Measurements from ENCODE around the gene NPIPB8.
"Not testable (repeated sequence)": the region's sequence is repeated elsewhere in the genome, so short reads cannot be mapped to it uniquely, and the experiment has no call there.

Gene NPIPB8

DNA sequence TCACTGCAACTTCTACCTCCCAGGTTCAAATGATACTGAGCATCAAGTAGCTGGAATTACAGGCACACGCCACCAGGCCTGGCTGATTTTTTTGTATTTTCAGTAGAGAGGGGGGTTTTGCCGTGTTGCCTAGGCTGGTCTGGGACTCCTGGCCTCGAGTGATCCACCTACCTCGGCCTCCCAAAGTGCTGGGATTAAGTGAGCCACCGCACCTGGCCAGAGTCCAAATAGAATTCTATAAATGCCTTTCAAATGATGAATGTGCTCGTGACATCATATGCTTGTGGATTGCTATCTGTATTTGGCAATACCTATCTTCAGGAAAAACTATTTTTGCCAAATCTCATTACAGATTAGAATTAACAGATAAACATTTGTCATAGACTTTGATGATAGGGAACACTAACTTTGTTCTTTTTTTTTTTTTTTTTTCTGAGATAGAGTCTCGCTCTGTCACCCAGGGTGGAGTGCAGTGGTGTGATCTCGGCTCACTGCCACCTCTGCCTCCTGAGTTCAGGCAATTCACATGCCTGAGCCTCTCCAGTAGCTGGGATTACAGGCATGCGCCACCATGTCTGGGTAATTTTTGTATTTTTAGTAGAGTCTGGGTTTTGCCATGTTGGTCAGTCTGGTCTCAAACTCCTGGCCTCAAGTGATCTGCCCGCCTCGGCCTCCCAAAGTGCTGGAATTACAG is 55.5 kb downstream of the NPIPB8 start:
- not testable (repeated sequence) for DNase-seq (ENCODE audit: insufficient read length, low spot score); FAIRE-seq

DNA sequence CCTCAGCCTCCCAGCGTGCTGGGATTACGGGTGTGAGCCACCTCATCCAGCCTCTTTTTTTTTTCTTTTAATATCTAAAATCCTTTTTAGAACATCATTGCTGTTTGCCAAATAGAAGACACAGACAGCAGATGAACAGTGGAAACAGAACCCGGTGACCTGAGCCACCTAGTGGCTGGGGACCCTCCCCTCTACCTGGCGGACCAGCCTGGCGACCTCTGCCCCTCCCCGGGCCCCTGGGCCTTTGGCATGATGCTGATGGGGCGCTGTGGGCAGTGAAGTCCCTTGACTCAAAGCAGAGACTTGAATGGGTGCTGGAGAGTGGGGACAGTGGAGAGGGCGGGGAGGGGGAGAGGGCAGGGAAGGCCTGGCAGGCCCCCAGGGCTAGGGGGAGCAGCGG is 61.9 kb downstream of the NPIPB8 start:
- DNase-seq (ENCODE audit: insufficient read length, low spot score); FAIRE-seq: not testable (repeated sequence)

DNA sequence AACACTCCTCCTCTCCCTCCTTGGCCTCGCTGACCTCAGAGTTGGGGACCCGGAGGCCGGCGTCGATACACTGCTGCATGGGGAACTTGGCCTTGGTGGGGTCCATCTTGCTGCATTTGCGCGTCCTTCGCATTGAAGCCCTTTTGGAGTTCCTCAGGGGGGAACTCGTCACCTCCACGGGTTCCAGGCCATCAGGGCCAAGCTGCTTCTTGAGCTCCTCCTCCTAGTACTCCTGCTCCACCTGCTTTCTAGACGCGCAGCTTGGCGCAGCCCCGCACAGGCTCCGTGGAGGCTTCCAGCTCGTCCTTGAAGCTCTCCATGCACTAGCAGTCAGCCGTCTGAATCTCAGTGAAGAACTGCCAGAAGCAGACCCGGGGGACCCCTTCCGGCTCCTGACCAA is 62.5 kb downstream of the NPIPB8 start:
- not testable (repeated sequence) for FAIRE-seq

DNA sequence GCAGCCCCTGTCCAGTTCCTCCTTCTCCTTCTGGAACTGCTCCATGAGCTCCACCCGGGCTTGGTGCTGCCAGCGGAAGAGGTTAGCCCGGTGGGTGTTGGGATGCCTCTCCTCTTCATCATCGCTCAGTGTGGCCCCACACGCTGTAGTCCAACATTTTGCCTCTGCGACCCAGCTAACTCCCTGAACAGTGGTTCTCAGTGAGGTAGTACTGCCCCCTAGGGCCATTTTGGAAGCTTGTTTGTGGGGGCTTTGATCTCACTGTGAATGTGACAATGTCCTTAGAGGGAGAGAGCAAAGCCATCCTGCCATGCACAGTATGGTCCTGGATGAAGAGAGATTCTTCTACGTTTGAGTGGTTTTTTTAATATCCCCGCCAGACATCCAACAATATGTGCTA is 63.5 kb downstream of the NPIPB8 start:
- not testable (repeated sequence) for DNase-seq (ENCODE audit: insufficient read length, low spot score); FAIRE-seq

More for the DNA sequence above, 62.5 kb downstream of the NPIPB8 start:
- DNase-seq (ENCODE audit: insufficient read length, low spot score), result not testable (repeated sequence)

DNA sequence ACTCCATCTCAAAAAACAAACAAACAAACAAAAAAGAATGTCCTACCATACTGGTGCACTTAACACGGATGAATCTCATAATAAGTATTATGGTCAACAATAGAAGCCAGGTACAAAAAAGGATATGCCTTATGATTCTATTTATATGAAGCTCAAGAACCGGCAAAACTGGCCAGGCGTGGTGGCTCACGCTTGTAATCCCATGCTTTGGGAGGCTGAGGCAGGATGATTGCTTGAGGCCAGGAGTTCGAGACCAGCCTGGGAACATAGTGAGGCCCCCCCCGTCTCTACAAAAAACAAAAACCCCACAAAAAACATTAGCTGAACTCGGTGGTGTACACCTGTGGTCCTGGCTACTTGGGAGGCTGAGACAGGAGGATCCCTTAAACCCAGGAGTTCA is 66.4 kb downstream of the NPIPB8 start:
- FAIRE-seq; DNase-seq (ENCODE audit: insufficient read length, low spot score): not testable (repeated sequence)
